Caco-2 (cell line): ENCODE data around the gene BNIP1. TPM values are rescaled to one million over a fixed set of nuclear protein-coding genes. Genes with fewer than 3 reads are reported as not detected.

Source experiments
- BruUV-seq: library from RNA; stranded (reverse); fragments of 400-500 nt; replicated peaks from 2 replicates; lab custom pipeline; 2021; lab: Mats Ljungman, UMichigan
- CTCF ChIA-PET: fragments of 300-600 bp; sonication (Branson Sonifier 250); formaldehyde crosslinking; loops from one replicate; lab custom pipeline; 2022; ENCODE audit warnings: antibody characterized with exemption; lab: Charles Lee
- POLR2A ChIA-PET: fragments of 300-600 bp; sonication (Branson Sonifier 250); formaldehyde crosslinking; loops from one replicate; lab custom pipeline; 2022; ENCODE audit warnings: antibody characterized with exemption; lab: Charles Lee
- DNase-seq, 2 experiments: peaks; one replicate each; pipeline versions ENCODE4 v3.0.0 to v3.0.0-alpha.2; 2020 to 2022
- H3K27me3 ChIP-seq: replicated peaks from 2 replicates; pipeline ENCODE4 v1.6.0; 2011; ENCODE audit warnings: low read length; ENCODE audit not compliant: control insufficient read depth, insufficient read depth
- H3K36me3 ChIP-seq: 2 replicates; pipeline ENCODE4 v1.5.1; 2011; ENCODE audit warnings: low read length; ENCODE audit not compliant: control insufficient read depth, insufficient read depth
- H3K4me1 ChIP-seq: fragments of 250-450 bp; sonication (Bioruptor Pico); 2 replicates; pipeline ENCODE4 v1.5.1; 2020; ENCODE audit warnings: mild to moderate bottlenecking
- H3K4me3 ChIP-seq: 2 replicates; pipeline ENCODE4 v1.5.1; 2011; ENCODE audit warnings: low read depth, mild to moderate bottlenecking, control low read depth, low read length
- H3K9me3 ChIP-seq: fragments of 250-450 bp; sonication (Bioruptor Pico); 2 replicates; pipeline ENCODE4 v1.5.1; 2020; ENCODE audit warnings: mild to moderate bottlenecking, moderate library complexity
- H3K27ac Mint-ChIP-seq: one replicate; pipeline ENCODE4 v1.8.0; 2022; ENCODE audit warnings: mixed read lengths; ENCODE audit not compliant: unreplicated experiment
- H3K27me3 Mint-ChIP-seq: one replicate; pipeline ENCODE4 v1.8.0; 2022; ENCODE audit warnings: mixed read lengths; ENCODE audit not compliant: insufficient read depth, unreplicated experiment
- H3K36me3 Mint-ChIP-seq: one replicate; pipeline ENCODE4 v1.8.0; 2022; ENCODE audit warnings: mild to moderate bottlenecking, mixed read lengths; ENCODE audit not compliant: insufficient read depth, unreplicated experiment
- H3K4me1 Mint-ChIP-seq: one replicate; pipeline ENCODE4 v1.8.0; 2022; ENCODE audit warnings: low read depth, mixed read lengths; ENCODE audit not compliant: unreplicated experiment
- H3K4me3 Mint-ChIP-seq: one replicate; pipeline ENCODE4 v1.8.0; 2022; ENCODE audit warnings: mild to moderate bottlenecking, moderate library complexity, mixed read lengths; ENCODE audit not compliant: unreplicated experiment
- H3K9me3 Mint-ChIP-seq: one replicate; pipeline ENCODE4 v1.8.0; 2022; ENCODE audit warnings: mixed read lengths; ENCODE audit not compliant: unreplicated experiment
- CTCF ChIP-seq, 2 experiments: fragments of 200-600 bp in 1 of 2; IDR thresholded peaks; 1 replicate in 1 of 2; 2 replicates in 1 of 2; pipeline versions ENCODE4 v1.5.1 to v1.8.0; 2011 to 2022; ENCODE audit warnings: antibody characterized with exemption in 1 of 2, control low read depth in 1 of 2, inconsistent platforms in 1 of 2, low read depth in 1 of 2, low read length in 1 of 2, mild to moderate bottlenecking in 1 of 2, moderate library complexity in 1 of 2; ENCODE audit not compliant: insufficient read depth in 1 of 2, severe bottlenecking in 1 of 2, unreplicated experiment in 1 of 2
- intact Hi-C: fragments of 100-400 bp; cut with micrococcal nuclease; formaldehyde crosslinking; loops from one replicate; pipeline ENCODE4 v1.10.0; 2022; ENCODE audit not compliant: unreplicated experiment
- total RNA-seq: library from RNA; stranded (reverse); gene quantifications from 2 replicates; pipeline ENCODE4 v1.2.3, GENCODE V29; 2022

BNIP1 gene
- total RNA-seq, 1 experiment from 2014 or later = 13.9 TPM

DNA sequence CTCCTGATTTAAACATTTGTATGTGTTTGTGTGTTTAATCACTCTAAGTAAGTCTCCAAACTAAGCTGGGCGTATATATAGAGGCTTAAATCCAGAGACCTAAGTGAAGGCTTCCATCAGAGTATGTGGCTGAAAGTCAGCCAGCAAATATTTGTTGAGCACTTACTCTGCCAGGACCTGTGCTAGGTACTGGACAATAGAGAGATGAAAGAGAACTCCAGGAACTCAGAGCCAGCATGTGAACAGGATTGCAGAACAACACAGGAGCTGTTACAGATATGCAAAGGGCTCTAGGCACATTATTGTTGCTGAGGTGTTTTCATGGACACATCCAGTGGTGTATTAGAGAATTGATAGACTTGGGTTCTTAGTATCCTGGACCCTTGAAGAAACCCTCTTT is 4.7 kb upstream of the BNIP1 start:
- H3K4me3 ChIP-seq = no peak overlapping the region
- H3K27me3 ChIP-seq = no peaks in the 10 kb centered on the region
- POLR2A ChIA-PET = no interaction called here
- no peak overlapping the region for H3K4me3 Mint-ChIP-seq
- peak in 1 of 2 experiments; percentile 18 for DNase-seq
- intact Hi-C loops = no loop called here
- H3K27me3 Mint-ChIP-seq = no peaks in the 10 kb centered on the region
- no peaks in the 10 kb centered on the region for H3K36me3 ChIP-seq
- CTCF ChIA-PET = interaction anchor here (1.1 to 1.3 kb wide), 2 partner anchors 156 to 162 kb away, joined by 3 read pairs; partner anchors contain the start of gene ATP6V0E1
- no peaks in the 10 kb centered on the region for H3K9me3 ChIP-seq
- no TSS peak for BruUV-seq
- H3K27ac Mint-ChIP-seq = no peak overlapping the region
- TF ChIP-seq CTCF (IDR thresholded peaks at IDR 0.05; ENCODE audit: insufficient read depth in 1 of 2, low read depth in 1 of 2, low read length in 1 of 2, severe bottlenecking in 1 of 2, unreplicated experiment in 1 of 2) = no peak
- H3K4me1 ChIP-seq = peaks cover 13% of the 10 kb centered on the region
- H3K36me3 Mint-ChIP-seq = peaks cover 5% of the 10 kb centered on the region
- no peaks in the 10 kb centered on the region for H3K9me3 Mint-ChIP-seq
- no peaks in the 10 kb centered on the region for H3K4me1 Mint-ChIP-seq

DNA sequence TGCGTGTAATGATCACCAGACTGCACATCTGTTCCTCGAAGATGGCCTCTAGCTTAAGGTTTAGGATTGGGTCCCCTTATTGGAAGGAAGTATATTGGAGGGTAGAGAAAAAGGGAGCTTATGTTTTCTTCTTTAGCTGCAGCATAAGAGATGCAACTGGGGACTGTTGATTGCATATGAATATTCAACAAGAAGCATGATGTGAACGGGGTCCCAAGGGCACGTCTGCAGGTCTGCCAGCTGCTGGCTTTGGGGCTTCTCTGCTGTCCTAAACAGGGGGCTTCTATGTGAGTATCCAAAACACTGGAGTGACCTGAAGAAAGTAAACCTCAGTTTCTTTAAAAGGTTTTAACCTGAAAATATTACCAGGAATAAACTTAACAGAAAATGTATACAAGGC is 3.6 kb upstream of the BNIP1 start:
- no peak for TF ChIP-seq CTCF (IDR thresholded peaks at IDR 0.05; ENCODE audit: insufficient read depth in 1 of 2, low read depth in 1 of 2, low read length in 1 of 2, severe bottlenecking in 1 of 2, unreplicated experiment in 1 of 2)
- no TSS peak for BruUV-seq
- intact Hi-C loops = no loop called here

GRCh38 chr5:173143567-173143966 is 764 bp upstream of the BNIP1 start:
- Mint-ChIP-seq H3K27me3 (no peaks in the 10 kb centered on the region), H3K27ac (no peak overlapping the region), H3K4me3 (no peak overlapping the region), H3K4me1 (peaks cover 7% of the 10 kb centered on the region), H3K9me3 (no peaks in the 10 kb centered on the region), H3K36me3 (peaks cover 16% of the 10 kb centered on the region)
- no peaks in the 10 kb centered on the region for H3K36me3 ChIP-seq
- intact Hi-C loops = no loop called here
- ChIA-PET POLR2A (no interaction called here), CTCF (interaction anchor here (0.6 to 2.7 kb wide), 3 partner anchors 86 to 1022 kb away, joined by 3 to 11 read pairs (median 7); no protein-coding TSS in a partner anchor)
- no peak overlapping the region for H3K4me3 ChIP-seq
- TF ChIP-seq CTCF (IDR thresholded peaks at IDR 0.05; ENCODE audit: insufficient read depth in 1 of 2, low read depth in 1 of 2, low read length in 1 of 2, severe bottlenecking in 1 of 2, unreplicated experiment in 1 of 2) = no peak
- H3K27me3 ChIP-seq = no peaks in the 10 kb centered on the region
- DNase-seq = no peak
- BruUV-seq = no TSS peak
- no peaks in the 10 kb centered on the region for H3K9me3 ChIP-seq
- peaks cover 8% of the 10 kb centered on the region for H3K4me1 ChIP-seq

More for the DNA sequence above, 3.6 kb upstream of the BNIP1 start:
- ChIA-PET CTCF (no interaction called here), POLR2A (no interaction called here)
- Mint-ChIP-seq H3K9me3 (no peaks in the 10 kb centered on the region), H3K4me1 (peaks cover 7% of the 10 kb centered on the region), H3K27me3 (no peaks in the 10 kb centered on the region), H3K27ac (no peak overlapping the region), H3K4me3 (no peak overlapping the region), H3K36me3 (peaks cover 10% of the 10 kb centered on the region)
- DNase-seq = no peak
- no peak overlapping the region for H3K4me3 ChIP-seq
- no peaks in the 10 kb centered on the region for H3K9me3 ChIP-seq
- no peaks in the 10 kb centered on the region for H3K36me3 ChIP-seq
- H3K4me1 ChIP-seq = peaks cover 16% of the 10 kb centered on the region
- H3K27me3 ChIP-seq = no peaks in the 10 kb centered on the region
